ENCODE measurements around the gene LGI2.

The LGI2 gene

DNA sequence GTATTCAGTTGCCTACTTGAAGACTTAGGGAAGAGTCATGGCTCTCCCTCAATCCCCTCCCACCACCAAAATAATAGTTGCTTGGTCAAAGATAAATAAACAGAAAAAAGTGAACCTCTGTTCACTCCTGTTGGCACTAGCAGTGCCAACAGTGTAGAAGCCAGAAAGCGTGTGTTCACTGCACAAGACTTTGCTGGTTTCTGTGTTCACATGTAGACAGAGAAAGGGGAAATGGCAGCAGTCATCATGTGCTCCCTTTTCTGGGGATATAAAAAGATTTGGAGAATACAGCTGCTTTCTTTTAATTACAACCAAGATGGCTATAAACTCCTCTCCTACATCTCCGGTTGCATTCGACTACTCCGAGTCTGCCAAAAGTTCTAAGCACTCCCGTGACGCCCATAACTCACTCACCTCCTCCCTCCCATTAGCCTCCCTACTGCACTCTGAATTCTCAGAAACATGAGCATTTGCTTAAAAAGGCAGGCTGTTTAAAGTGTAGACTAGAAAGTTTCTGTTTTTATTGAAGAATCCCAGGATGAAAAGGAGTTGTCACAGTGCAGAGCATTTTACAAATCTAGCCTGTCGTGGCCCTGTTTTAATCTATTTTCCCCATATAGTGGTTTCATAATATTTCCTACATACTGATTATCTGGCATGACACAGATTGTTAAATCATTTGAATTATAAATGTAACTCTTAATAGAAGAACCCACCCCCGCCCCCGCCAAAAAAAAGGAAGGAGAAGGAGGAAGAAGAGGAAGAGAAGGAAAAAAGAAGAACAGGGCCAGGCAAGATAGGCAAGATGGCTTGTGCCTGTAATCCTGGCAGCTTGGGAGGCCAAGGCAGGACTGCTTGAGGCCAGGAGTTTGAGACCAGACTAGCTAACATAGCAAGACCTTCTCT, 16.7 kb downstream of the LGI2 start:
- TF ChIP-seq CTCF (IDR thresholded peaks at IDR 0.05), result no peak
- peaks cover 19% of the 10 kb centered on the region for H3K27me3 ChIP-seq
- no peaks in the 10 kb centered on the region for H3K9me3 ChIP-seq
- H3K4me1 ChIP-seq (ENCODE audit: control insufficient read depth in 1 of 2, insufficient read depth in 1 of 2, low read depth in 1 of 2, low read length in 1 of 2), result no peaks in the 10 kb centered on the region
- no peaks in the 10 kb centered on the region for H3K36me3 ChIP-seq
- H3K4me3 ChIP-seq (ENCODE audit: low read depth in 1 of 2, low read length in 1 of 2), result no peak overlapping the region
- no peak overlapping the region for H3K27ac ChIP-seq

DNA sequence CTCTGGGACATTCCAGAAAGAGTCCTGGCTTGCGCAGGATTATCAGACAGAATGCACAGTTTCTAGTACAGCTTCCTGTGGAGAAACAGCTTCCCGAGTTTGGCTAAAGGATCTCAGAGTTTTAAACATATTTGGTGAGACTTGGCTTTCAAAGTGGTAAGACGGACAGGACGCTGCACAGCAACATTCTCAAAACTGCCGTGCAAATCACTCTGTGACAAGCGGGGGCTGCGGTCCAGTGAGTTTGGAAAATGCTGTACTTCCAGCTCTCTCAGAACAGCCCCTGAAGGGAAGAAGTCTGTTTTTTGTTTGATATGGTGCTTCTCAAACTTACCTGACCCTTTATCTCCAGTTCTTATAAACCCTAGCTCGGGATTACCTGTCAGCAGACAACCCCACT, 18.1 kb downstream of the LGI2 start:
- no peak for TF ChIP-seq CTCF (IDR thresholded peaks at IDR 0.05)
- Histone ChIP-seq H3K9me3 (no peaks in the 10 kb centered on the region), H3K36me3 (no peaks in the 10 kb centered on the region), H3K4me1 (ENCODE audit: control insufficient read depth in 1 of 2, insufficient read depth in 1 of 2, low read depth in 1 of 2, low read length in 1 of 2) (no peaks in the 10 kb centered on the region), H3K27ac (no peak overlapping the region), H3K4me3 (ENCODE audit: low read depth in 1 of 2, low read length in 1 of 2) (no peak overlapping the region), H3K27me3 (peaks cover 7% of the 10 kb centered on the region)

GRCh38 chr4:25011135-25011866, 19.4 kb downstream of the LGI2 start:
- Histone ChIP-seq H3K9me3 (no peaks in the 10 kb centered on the region), H3K27ac (no peak overlapping the region), H3K27me3 (peaks cover 5% of the 10 kb centered on the region), H3K4me3 (ENCODE audit: low read depth in 1 of 2, low read length in 1 of 2) (no peak overlapping the region), H3K36me3 (no peaks in the 10 kb centered on the region), H3K4me1 (ENCODE audit: control insufficient read depth in 1 of 2, insufficient read depth in 1 of 2, low read depth in 1 of 2, low read length in 1 of 2) (no peaks in the 10 kb centered on the region)
- no peak for TF ChIP-seq CTCF (IDR thresholded peaks at IDR 0.05)

- H3K36me3 ChIP-seq, result no peaks in the 10 kb centered on the region
- H3K4me1 ChIP-seq (ENCODE audit: control insufficient read depth in 1 of 2, insufficient read depth in 1 of 2, low read depth in 1 of 2, low read length in 1 of 2), result no peaks in the 10 kb centered on the region
Observed at GRCh38 chr4:25007598-25007997, 23.1 kb downstream of the LGI2 start.

DNA sequence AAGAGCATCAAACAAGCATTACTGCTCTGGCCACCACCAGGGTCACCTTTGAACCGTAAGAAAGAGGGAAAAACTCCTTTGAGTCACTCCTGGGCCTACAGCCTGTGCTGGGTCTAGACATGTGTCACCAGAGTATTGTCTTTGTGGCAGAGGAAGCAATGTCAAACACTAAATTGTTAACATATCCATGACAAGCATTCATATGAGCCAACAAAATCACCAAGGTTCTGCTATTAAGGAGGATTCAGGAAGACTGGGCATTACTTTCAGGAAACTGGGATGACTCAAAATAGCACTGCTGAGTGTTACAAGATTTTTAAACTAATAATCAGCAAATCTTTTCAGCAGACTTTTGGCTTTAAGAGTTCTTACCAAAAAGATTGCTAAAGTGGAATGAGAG, 28.1 kb downstream of the LGI2 start:
- no peaks in the 10 kb centered on the region for H3K4me1 ChIP-seq (ENCODE audit: control insufficient read depth in 1 of 2, insufficient read depth in 1 of 2, low read depth in 1 of 2, low read length in 1 of 2)
- H3K4me3 ChIP-seq (ENCODE audit: low read depth in 1 of 2, low read length in 1 of 2), result no peak overlapping the region
- H3K27ac ChIP-seq, result no peak overlapping the region
- H3K27me3 ChIP-seq, result peaks cover 27% of the 10 kb centered on the region
- TF ChIP-seq CTCF (IDR thresholded peaks at IDR 0.05), result no peak
- no peaks in the 10 kb centered on the region for H3K9me3 ChIP-seq
- H3K36me3 ChIP-seq, result no peaks in the 10 kb centered on the region

More at GRCh38 chr4:25007598-25007997, 23.1 kb downstream of the LGI2 start:
- no peaks in the 10 kb centered on the region for H3K9me3 ChIP-seq
- no peak overlapping the region for H3K27ac ChIP-seq
- peaks cover 4% of the 10 kb centered on the region for H3K27me3 ChIP-seq
- no peak overlapping the region for H3K4me3 ChIP-seq (ENCODE audit: low read depth in 1 of 2, low read length in 1 of 2)
- no peak for TF ChIP-seq CTCF (IDR thresholded peaks at IDR 0.05)

Data from neutrophil (primary cell).